G401.6 (cell line): Measurements from ENCODE around the gene HTR3E.

Experiments
- FAIRE-seq: peaks from 2 replicates; lab custom pipeline; 2012; peaks lifted over from hg19 to GRCh38; lab: Jason Lieb, UNC

Gene HTR3E

GRCh38 chr3:184156522-184156955, 59.7 kb downstream of the HTR3E start:
- FAIRE-seq, result no peak
